Posterior cingulate gyrus (tissue), 11 donors: ENCODE results near the gene POMGNT1.

Source experiments
- DNase-seq, 10 donors: peaks; one replicate each; pipeline versions ENCODE4 v3.0.0 to v3.0.0-alpha.2; 2020 to 2021; ENCODE audit warnings: mixed read lengths in 3 of 10
- intact Hi-C: fragments of 100-400 bp; cut with DNase I; formaldehyde crosslinking; loops from one replicate; pipeline ENCODE4 v1.15.1; 2023

The POMGNT1 gene

DNA sequence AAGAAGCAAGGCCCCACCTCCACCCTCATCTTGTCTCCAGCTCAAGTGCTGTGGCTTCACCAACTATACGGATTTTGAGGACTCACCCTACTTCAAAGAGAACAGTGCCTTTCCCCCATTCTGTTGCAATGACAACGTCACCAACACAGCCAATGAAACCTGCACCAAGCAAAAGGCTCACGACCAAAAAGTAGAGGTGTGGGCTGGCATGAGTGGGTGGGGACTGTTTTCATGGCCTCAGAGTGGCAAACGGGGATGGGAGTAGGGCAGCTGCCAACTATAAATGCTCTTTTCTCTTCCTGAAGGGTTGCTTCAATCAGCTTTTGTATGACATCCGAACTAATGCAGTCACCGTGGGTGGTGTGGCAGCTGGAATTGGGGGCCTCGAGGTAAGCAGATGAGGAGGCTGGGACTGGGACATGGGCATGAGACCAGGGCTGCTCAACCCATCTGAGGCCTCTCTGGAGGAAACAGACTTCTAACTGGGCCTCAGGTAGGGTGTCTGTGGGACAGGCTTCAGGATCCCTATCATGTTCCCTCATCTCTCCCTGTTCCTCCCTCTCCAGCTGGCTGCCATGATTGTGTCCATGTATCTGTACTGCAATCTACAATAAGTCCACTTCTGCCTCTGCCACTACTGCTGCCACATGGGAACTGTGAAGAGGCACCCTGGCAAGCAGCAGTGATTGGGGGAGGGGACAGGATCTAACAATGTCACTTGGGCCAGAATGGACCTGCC is 13.1 kb downstream of the POMGNT1 start:
- intact Hi-C loops = no loop called here
- peak in 1 of 10 donors; percentile 25 for DNase-seq

DNA sequence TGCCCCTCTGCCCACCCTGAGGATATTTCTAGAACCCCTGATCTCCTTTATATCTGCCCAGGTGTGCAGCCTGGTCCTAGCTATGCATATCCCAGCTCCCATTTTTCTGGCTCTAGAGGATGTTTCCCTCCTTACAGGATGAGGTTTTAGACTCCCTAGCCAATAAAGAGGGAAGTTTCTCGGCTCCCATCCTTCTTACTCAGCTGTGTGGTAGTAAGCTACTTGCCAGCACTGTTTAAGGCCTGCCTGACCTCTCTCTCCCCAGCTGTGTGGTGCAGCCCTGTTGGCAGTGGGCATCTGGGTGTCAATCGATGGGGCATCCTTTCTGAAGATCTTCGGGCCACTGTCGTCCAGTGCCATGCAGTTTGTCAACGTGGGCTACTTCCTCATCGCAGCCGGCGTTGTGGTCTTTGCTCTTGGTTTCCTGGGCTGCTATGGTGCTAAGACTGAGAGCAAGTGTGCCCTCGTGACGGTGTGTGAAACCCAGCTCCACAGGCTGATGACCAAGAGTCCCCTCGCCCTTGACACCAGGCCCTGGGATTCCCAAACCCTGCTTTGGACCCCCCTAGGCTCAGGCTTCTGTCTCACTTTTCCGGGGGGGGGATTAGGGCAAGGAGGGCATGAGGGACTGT is 14.2 kb downstream of the POMGNT1 start:
- DNase-seq = peak in 2 of 10 donors; percentile 37 to 39
- intact Hi-C loops = no loop called here

DNA sequence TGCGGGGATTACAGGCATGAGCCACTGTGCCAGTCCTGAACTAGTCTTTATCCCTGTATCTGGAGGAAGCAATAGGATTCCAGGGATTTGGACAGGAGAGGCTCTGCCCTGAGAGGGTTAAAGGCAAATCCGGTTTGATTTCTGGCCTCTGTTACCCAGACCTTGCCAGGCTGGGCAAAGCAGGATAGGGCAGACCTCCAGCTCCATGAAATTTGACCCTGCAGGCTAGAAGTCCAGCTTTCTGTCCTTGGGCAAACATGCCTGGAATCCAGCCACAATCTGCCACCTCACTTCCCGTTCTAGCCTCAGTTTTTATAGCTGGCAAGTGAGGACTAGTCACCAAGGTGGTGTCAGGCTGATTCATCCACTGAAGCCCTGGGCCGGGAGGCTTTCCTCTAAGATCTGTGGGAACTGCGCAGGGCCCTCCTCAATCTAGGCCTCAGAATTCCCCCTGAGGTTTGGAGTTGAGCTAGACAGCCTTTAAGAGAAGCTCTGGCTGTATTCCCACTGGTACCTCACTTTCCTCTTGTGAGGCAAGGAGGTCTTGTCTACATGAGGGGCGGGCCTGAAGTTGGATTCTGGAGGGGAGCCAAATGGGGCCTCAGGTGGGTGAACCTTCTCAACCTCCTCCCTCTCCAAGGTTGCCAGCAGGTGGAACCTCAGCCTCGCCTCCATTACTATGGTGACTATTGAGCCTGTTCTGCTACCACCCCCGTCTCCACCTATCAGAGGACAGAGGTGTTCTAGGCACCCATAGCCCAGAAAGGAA is 15.0 kb downstream of the POMGNT1 start:
- intact Hi-C loops = no loop called here
- DNase-seq = peak in 2 of 10 donors; percentile 55 to 58

DNA sequence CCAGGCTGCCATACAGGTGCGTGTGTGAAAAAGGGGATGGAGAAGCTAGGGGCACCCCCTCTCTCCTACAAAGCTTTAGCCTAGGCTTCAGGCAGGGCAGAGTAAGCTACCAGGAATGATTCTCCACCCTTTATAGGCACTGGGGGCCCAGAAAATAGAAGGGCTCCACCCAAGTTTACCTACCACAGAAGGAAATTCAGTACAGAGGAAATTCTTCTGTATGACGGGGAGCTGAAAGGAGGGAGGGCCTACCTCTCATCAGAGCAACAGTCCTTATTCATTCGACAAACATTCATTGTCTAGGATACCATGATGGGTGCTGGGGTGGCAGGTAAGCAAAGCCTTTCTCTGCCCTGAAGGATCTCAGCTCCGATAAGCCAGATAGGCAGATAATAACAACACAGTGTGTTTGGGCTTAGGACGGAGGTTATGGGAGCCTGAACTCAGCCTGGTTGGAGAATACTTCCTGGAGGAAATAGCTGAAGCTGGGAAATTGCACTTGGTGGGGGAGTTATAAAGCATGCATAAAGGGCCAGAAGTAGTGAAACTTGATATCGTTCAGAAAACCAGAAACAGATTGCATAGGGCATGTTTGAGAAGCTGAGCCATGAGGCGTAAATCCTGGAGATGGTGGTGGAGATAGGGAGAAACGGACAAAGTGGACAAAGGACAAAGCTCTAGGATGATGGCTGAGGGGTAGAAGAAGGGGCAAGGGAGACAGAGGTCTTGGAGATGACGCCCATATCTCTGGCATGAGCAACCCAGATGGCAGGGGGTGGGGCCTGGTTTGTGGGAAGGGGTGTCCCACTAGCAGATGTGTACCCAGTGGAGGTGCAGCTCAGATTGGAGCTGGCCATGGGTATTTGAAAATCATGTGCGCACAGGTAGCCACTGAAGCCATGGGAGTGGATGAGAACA is 16.6 kb downstream of the POMGNT1 start:
- peak in 2 of 10 donors; percentile 12 to 35 for DNase-seq
- intact Hi-C loops = no loop called here

DNA sequence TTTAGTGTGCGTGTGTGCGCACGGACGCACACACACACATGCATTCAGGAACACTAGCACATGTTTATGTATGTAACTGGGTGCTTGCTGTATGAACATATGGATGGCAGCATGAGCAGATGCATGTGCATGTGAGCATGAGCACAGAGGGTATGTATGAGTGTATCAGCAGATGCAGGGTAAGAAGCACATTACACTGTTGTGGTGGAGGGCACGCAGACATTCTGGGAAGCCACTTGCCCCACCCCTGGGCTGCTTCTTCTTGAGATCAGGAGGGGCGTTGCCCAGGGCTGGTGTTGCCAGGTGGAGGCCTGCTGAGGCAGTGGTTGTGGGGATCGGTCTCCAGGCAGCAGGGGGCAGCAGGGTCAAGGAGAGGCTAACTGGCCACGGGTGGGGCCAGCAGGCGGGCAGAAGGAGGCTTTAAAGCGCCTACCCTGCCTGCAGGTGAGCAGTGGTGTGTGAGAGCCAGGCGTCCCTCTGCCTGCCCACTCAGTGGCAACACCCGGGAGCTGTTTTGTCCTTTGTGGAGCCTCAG is 18.1 kb downstream of the POMGNT1 start:
- peak in 5 of 10 donors; percentile 56 to 89 (median 66) for DNase-seq
- intact Hi-C loops = loop anchor here (1.0 kb wide), 1 partner anchor 43 kb away; no protein-coding TSS in a partner anchor

DNA sequence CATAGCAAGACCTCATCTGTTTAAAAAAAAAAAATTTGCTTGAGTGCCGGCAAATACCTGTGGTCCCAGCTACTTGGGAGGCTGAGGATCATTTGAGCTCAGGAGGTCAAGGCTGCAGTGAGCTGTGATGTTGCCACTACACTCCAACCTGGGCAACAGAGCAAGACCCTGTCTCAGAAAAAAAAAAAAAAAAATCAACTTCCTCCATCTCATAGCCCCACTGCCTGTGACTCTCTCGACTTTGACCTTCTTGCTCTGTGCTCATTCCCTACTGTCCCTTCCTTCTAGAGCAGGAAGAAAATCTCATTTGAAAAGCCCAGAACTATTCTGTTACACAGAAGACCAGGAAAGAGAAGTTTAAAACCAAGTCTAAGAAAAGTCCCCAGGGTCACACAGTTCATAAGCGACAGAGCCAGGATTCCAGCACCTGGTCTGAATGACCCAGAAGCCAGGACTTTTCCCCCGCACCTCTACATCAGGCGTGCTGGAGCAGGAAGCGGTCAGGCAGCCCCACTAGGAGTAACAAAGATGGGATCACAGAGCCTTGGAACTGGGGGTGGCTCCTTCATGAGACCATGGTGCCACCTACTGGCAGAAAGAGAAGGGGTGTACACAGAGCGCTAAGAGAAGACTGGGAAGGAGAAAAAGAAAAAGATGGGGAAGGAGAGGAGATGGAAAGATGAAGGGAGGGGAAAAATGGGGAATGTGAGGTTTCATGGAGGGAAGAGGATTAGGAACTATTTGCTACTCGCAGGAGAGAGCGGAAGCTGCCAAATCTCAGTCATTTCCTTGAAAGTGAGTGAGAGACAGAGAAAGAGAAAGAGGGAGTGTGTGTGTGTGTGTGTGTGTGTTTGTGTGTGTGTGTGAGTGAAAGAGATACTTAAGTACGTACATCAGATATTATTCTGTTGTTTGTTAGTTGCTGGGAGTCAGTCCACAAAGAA is 18.8 kb downstream of the POMGNT1 start:
- DNase-seq = peak in 9 of 10 donors; percentile 43 to 96 (median 84)
- intact Hi-C loops = loop anchor here (1.0 to 5.0 kb wide), 3 partner anchors 44 to 142 kb away; partner anchors contain the start of gene PIK3R3

DNA sequence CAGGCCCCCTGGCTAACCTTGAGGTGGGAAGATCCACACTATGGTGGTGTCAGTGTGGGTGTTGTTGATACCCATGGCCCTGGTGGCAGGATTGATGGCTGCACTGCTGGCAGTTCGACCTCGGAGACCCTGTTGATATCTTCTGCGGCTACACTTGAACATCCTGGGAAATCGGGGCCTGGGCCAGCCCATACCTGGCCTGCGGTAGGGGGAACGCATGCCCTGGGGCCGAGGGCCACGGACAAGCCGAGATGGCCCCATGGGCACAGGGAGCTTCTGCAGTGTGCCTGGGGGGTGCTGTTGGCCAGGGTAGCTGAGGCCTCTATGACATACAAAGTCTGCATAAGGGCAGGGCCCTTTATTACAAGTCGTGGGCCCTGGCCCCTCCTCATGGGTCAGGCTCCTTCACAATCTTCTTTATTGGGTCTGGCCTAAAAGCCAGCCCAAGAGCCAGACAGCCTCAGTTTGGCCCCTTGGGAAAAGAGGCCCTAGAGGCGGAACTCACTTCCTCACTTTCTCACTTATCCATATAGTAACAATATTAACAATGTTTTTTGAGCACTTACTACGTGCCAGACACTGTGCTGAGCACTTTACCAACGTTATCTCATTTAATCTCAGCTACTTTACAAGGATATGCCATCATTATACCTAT is 21.9 kb downstream of the POMGNT1 start, which contains the start of gene P3R3URF:
P3R3URF (minus strand) TSS at position 278 of the 655 bp plus-strand sequence; CDS start at position 261, 17 bp downstream.
- peak in 2 of 10 donors; percentile 26 to 32 for DNase-seq
- intact Hi-C loops = loop anchor here (5.0 kb wide), 1 partner anchor 44 kb away; the partner anchor contains the start of gene PIK3R3

DNA sequence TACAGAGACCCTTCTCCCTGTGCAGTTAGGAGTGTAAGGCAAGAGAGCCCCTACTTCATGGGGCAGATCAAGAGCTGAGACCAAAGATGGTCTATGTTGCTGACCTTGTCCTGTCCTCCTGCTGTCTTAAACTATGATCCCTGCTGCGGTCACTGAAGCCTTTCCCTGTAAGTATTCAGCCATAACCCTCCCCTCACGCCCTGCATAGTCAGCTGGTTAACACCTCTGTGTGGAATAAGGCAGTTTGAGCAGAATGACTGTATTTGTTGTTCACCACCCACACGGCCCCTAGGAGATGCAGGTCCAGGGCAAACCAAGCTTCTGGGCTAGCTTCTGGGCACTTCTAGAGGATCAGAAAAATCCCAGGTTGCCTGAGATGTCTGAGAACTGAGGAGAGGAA is 23.0 kb downstream of the POMGNT1 start:
- intact Hi-C loops = loop anchor here (5.0 kb wide), 1 partner anchor 43 kb away; the partner anchor contains the start of gene PIK3R3
- peak in 1 of 10 donors; percentile 43 for DNase-seq

DNA sequence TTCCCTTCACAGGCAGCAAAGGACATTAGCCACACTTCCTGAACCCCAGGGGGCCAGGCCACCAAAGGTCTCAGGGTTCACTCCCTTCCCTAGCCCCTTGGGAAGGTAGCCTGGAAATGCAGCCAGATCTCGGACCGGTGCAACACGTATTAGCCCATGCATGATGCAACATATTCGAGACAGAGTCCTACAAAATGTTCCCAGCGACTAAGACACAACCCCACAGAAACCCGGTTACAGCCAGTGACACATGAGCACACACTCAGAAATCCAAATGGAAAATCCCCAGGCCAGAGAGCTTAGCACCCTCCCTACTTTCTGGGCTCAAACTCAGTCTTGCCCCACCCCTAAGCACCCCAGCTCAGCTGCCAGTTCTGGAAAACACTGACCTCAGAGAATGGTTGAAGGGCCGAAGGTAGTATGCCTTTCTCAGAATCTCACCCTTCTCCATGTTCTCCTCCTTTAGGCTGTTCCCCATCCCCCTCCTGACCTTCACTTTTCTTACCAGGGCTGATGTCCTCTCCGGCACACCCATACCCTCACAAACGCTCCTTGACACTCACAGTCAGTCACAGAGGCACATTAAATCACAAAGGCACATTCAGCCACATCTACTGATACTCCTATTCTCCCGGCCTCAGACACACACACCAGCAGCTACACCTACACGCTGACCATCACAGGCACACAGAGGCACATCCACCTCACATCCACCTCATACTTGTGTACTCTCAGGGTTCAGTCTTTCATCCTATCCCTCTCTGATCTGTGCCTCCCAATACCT is 23.6 kb downstream of the POMGNT1 start, which contains the start of gene TSPAN1:
TSPAN1 (plus strand) TSS at position 640 of the 784 bp plus-strand sequence. CDS start 6,021 bp downstream, outside the sequence.
- DNase-seq = peak in 2 of 10 donors; percentile 36 to 69
- intact Hi-C loops = loop anchor here (5.0 kb wide), 1 partner anchor 42 kb away; the partner anchor contains the start of gene PIK3R3

DNA sequence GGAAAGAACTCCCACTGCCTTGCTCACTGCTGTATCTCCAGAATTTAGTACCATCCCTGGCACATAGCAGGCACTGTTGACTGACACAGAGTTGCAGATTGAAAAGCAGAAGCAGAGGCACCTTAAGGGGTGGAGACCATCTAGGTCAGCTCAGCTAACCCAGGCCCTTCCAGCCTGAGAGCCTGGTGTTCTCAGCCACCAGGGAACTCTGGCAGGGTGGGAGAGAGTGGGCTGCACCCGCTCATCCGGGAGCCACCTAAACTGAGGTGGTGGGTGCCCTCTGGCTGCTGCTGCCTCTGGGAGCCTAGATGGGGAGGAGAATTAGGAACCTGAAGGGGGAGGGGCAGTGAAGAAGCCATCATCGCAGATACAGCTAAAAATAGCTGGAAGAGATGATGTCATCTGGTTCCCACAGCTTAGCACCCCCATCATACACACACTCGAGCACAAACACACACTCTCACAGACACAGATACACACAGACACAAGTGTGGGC is 24.8 kb downstream of the POMGNT1 start:
- DNase-seq = peak in 6 of 10 donors; percentile 34 to 91 (median 72)
- intact Hi-C loops = no loop called here

DNA sequence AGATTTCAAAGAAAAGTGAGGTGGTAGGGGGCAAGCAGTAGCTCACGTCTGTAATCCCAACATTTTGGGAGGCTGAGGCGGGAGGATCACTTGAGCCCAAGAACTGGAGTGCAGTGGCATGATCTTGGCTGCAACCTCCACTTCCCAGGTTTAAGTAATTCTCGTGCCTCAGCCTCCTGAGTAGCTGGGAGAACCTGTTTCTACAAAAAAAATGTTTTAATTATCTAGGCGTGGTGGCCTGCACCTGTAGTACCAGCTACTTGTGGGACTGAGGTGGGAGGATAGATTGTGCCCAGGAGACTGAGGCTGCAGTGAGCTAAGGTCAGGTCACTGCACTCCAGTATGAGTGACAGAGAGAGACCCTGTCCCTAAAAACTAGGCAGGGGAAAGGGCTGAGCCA is 25.9 kb downstream of the POMGNT1 start:
- no peak for DNase-seq
- intact Hi-C loops = no loop called here

DNA sequence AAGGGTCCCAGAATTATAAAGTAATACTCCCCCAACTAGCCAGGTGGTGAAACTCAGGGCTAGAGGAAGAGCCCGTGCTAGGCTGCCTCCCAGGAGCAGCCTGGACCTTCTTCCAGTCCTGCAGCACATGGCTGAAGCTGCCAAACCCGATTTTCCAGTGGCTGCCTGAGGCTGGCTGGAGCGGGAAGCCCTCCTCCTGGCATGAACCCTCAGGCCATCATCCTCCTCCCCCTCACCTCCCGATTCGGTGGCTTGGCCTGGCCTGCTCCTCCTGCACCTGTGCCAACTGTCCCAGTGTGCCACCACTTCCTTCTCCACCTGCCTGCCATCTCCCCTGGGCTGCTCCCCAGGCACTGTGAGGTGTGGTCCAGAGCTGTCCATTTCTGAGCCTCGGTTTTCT is 26.4 kb downstream of the POMGNT1 start:
- DNase-seq = no peak
- intact Hi-C loops = no loop called here

DNA sequence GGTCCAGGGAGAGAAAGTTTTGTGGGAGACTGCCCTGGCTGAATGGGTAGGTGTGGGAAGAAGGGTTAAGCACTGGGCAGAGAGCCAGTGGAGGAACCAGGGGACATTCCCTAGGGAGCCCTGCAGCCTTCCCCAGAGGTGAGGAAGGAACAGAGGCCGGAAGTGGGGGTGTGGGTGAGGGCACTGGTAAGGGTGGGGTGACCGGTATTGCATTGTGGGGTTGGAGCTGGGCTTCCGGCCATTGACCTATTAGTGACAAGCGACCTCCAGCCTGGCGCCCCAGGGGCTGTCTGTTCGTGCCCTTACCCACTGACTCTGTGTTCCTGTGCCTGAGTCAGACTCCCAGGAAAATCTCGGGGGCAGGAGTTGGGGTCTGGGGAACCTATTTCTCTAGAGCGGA is 26.9 kb downstream of the POMGNT1 start:
- intact Hi-C loops = no loop called here
- no peak for DNase-seq

DNA sequence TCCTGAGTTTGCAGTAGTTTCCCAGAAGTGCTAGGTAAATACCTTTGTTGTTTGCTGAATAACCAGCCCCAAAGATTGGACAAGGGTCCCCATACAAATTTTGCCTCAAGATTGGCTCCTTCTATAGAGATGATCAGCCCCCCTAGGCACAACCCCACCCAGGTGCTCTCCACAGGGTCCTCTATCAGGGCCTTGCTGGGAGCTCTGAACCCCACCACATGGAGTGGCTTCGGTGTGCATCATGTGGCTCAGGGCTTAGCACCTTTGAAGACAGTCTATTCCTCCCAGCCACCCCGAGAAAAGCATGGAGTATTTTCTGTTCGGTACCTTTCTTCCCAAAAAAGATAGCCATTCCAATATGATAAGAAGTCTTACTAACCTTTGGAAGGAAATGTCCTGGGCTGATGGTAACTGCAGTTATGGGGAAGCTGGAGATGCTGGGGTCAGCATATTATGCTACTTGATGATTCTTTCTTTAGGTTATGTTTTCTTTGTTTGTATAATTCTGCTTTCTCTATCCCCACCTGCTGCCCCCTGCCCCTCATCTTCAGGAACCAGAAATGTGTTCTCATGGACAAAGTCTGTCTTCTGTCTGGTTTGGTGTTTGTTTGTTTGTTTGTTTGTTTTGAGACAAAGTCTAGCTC is 28.3 kb downstream of the POMGNT1 start:
- no peak for DNase-seq
- intact Hi-C loops = no loop called here

DNA sequence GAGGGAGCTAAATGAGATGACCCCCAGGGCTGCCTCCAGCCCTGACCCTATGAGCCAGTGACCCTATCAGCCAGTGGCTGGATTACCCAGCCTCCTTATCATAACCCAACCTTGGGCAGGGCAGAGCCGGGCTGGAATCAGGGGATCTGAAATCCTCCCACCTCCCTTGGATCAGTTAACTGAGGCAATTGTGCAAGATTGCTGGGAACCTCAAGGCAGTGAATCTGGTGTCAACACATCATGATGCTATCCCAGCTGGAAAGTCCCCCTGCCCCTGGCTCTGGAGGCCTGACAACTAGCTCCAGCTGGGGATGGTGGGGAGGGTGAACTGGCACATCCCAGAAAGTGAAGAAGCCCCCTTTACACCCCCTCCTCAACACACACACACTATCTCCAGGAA is 29.8 kb downstream of the POMGNT1 start:
- intact Hi-C loops = no loop called here
- no peak for DNase-seq
